GM21390 (cell line): ENCODE results near the gene TBX4.
"Not testable (repeated sequence)": the region's sequence is repeated elsewhere in the genome, so short reads cannot be mapped to it uniquely, and the experiment has no call there.

Source experiments
- ATAC-seq: cut with Tn5 transposase; IDR thresholded peaks from one replicate; pipeline ENCODE4 v1.9.1; 2021; ENCODE audit not compliant: unreplicated experiment

The TBX4 gene

DNA sequence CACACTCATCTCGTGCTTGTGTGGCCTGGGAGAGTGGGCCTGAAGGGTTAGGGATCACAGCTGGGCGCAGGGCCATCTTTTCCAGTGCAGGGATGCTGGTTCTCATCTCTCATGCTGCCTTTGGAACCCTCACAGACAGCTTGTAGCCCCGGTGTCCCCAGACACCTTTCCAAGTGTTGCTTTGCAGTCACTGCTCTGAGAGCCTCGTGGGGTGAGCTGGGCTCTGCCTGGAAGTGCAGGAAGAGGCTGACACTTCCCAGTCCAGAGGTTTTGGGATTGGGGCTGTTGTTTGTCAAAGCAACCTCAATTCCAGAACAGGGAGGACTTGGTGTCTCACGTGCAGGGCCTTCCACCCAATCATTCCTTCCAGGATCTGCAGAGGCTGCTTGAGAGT is 28.2 kb downstream of the TBX4 start:
- ATAC-seq = no peak

DNA sequence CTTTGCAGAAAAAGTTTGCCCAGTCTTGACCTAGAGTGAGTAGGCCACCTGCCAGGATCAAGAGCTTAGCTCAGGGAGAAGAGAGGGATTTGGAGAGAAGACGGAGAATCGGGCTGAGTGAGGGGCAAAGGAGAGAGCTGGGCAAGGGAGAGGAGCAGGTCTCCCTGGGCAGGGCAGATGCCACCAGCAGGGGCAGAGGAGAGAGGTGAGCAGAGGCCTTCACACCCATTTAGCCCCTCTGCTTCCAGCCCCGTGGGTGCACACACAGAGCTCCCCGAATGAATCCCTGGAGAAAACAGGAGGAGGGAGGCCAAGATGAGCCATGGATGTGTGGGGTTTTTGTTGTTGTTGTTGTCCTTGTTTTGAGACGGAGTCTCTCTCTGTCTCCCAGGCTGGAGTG is 29.2 kb downstream of the TBX4 start:
- no peak for ATAC-seq

DNA sequence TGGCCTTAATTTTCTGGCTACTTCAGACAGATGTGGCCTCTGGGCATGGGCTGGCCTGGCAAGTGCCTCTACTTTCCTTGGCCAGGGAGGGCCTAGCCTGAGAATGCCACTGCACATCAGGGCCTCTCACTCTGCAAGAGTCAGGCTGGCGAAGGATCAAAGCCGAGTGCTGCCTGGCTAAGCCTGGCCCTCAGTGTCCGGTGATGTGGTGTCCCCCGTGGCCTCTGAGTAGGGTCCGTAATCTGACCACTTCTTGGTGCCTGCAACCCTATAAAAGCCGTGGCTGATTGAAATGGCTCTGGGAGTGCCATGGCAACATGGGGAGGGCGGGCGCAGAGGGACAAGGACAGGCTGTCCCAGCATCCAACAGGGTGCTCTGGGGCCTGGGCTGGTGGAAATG is 30.2 kb downstream of the TBX4 start:
- ATAC-seq = no peak

DNA sequence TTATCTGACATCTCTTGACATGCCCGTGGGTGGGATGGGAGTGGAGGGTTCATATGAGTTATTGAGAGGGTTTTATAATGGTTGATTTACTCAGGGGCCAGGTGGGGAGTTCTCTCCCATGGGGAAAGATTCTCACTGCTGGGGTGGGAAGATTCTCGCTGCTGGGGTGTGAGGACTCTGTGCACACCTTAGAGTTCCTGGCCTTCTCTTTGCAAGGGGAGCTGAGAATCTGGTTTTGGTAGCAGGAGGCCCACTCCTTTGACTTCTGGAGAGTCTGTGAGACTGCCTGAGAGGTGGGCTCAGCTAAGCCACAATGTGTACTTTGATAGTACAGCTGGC is 31.5 kb downstream of the TBX4 start:
- ATAC-seq = no peak

DNA sequence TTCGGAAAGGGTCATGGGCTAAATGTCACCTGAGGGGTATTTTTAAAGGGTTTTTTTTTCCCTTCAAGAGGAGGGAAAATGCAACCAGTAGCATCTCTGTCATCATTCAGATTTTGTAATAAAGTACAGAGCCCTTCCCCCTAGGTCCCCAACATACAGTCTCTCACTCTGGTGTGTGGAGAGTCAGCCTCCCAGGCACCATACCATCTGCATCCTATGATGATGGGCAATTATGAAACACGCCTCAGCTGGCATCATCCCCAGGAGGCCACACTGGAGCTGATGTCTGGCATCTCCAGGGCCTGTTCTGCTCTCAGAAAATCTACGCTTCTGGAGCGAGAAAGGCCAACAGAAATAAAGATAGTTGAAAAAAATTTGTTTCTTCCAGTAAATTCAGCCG is 32.0 kb downstream of the TBX4 start:
- ATAC-seq = no peak

DNA sequence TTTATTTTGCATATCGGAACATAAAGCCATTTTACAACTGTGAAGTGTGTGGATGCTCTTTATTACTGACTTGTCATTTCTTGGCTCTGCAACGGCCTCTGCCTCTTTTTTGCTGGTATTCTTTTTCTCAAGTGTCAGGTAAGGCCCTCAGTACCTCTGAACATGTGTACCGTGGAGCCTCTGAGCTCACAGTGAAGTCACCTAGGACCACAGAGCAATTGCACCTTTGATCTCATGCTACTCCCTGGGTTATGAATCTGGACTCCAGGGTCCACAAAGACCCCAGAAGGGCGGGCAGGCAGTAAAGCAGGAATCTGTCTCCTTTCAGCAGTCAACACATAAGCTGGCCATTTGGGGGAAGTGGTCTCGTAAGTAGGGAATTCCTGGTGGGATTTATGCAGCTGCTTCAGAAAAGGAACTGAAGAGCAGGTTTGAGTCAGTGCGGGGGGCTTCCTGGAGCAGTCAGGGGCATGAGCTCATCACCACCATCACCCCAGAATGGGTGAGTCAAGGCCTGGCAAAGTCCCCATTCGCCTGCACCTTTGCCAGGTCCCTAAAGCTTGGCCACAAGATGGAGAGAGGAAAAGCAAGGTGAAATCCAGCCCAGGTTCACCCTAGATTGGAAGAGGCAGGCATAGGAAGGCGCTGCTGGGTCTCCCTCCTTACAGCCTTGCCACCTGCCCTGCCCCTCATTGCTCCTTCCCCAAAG is 33.0 kb downstream of the TBX4 start:
- no peak for ATAC-seq

DNA sequence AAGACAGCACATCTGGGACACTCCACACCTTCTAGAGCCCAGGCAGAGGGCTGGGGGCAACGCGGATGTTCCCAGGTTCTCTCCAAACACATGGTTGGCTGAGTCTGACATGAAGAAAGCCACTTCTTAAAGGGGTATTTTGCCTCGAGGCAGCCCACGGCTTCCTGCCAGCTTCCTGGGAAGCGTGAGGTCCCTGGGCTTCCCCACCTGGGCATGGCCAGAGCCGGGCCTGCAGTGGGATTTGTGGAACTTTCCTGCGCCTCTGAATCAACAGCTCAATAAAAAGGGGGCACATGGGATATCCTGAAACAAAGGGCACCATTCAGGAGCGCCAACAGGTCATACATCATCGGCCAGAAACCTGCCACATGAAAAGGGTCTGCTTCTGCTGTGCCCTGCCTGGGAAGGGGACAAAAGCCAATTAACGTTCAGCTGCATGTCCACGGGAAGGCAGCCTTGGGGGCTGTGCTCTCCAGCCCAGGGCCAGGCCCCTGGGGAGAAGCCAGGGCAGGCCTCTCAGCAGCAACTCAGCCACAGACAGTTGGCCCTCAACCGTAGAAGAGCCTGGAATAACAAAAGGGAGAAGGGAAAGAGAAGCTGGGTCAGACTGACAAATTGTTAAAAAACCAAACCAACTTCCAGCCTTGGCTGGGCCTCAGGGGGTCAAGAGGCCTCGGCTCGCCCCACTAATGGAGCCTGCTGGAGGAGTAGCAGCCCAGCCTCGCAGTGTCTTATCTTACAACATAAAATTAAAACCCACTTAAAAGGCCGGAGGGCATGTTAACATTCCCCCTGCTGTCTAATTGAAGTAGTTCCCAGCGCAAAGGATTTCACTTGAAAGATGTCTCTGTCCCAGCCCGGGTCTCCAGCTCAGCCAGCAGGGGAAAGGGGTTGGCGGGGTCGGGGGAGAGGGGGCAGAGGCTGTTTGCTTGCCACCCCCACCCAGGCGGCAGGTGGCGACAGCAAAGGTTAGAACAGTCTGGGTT is 34.2 kb downstream of the TBX4 start:
- no peak for ATAC-seq

DNA sequence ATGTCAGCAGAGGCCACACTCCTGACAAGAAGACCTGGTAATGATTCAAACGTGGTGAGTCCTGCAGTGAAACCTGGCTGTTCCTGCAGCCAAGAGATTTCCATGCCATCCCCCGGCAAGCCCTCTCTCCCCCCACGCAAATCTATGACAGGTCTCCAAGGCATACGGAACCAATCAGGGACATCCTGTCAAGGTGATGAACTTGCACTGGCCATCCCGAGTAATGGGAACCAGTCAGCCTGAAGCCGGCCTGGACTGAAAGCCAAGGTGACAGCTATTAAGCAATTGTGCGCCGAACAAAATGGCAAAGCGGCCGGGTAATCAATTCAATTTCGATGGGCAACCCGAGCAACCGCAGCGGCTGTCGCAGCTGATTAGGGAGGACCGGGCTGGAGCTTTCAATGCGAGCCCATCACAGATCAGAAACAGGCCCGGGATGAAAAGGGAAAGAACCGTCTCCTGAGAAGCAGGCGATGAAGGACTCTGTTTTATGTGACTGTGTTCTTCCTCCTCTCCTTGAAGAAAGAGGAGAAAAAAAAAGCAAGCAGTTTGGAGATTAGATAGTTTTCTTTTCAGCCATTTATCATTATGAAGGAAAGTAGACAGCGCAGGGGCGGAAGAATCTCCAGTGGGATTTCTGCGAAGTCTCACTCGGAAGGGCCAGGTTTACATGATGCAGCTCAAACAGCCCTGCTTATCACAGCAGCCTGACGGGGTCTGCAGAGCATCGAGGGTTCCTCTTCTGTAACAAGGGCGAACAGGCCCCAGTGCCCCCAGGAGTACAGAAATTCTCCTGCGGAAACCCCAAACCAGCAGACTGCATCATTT is 35.2 kb downstream of the TBX4 start:
- ATAC-seq = no peak

DNA sequence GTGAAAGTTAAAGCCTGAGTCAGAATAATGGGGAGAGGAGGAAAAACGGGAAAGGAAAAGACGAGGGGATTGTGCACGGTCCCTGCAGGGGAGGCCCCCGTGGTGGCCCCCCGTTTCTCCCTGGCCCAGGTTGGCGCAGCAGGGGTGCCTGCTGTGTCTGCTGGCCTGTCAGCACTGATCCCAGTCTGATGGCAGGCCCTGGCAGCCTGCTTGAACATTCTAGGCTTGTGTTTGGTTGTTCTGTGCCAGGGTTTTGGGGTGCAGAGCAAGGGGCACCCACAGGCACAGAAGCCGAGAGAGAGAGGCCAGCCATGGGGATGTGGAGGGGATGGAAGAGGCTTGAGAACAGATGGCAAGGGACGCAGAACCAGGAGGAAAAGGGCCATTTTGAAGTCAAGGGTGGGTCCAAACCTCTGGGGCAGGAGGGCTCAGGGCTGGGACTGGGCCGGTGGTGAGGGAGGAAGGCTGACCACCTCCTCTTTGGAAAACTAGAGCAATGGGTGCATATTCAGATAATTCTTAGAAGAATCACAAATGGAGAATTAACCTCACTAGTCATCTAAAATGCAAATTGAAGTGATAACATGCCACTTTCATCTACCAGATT is 35.9 kb downstream of the TBX4 start:
- ATAC-seq = no peak

DNA sequence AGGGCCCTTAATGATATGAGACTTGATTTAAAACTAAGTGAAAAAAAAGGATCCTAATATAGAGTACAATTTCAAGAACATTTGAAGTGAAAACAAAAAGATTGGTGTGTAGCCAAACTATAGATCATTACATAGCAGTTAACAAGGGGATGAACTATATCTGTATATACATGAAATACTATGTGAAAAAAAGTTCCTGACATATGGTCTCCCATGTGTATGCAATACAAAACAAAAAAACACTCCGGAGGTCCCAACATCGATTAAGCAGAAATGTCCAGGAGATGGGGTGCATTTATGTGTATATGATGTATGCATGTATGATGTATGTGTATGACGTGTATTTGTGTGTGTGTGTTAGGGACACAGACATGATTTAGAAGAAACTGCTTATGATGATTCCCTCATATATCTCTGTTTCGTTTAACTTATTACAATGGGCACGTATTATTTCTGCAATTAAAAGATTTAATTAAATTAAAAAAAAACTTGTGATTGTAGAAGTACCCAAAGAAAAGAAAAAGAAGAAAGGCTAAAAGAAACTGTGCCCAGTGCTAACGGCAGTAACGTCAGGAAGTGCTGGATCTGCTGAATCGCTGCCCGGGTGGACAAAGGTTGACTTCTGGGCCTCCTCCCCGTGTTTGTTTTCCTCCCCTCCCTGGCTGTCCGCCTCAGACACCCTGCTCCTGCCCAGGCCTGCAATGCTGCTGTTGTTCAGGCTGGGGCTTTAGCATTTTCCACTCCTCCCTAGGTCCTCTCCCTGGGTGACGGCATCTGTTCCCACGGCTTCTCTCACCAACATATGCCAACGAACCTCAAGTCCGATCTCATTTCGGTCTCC is 36.9 kb downstream of the TBX4 start:
- no peak for ATAC-seq

DNA sequence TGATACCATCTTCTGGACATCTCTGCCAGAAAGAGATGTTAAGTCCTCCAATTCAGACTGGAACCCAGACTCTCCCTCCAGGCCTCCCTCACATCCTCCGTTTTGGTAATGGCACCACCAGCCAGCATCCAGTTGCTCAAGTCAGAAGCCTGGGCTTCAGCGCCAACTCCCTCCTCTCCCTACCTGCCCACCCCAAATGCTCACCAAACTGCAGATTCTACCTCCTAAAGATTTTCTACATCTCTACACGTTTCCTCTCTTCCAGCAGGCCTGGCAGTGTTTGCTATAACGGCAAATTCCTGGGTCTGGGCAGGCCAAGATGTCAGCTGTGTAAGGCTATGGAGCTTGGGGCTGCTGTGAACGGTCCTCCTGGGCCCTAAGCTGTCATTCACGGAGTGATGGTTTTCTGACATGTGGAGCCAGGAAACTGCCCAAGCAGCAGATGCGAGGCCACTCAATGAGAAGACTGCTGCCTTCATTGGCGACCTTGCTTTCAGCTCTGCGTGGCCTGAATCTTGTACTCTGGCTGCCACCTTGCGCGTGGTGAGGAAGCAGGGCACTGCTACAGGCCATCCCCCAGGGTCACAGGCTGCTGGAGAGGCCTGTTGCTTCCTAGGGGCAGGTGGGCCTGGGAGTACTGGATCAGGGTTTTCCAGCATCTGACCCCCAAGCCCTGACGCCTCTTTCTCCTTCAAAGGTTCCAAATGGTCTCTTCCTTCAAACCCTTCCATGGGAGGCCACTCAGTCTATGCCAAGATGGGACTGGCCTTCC is 37.7 kb downstream of the TBX4 start:
- no peak for ATAC-seq

DNA sequence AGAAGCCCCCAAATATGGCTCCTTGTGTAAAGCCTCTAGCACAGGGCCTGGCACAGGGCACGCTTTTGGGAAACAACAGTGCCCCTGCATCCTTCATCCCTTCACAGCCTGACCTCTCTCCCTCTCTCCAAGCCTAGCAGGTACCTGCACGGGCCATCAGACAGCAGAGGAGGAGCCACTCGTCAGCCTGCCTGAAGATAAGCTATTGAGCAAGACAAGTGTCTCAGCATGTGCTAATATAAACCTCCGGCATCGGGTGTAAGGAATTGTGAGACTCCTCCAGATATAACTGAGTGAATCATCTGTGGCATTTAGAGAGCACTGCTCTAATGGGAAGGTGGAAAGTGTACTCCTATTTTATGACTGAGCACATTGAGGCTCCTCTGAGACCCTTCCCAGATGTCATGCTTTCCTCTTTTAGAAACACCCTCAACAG is 38.3 kb downstream of the TBX4 start:
- ATAC-seq = no peak

DNA sequence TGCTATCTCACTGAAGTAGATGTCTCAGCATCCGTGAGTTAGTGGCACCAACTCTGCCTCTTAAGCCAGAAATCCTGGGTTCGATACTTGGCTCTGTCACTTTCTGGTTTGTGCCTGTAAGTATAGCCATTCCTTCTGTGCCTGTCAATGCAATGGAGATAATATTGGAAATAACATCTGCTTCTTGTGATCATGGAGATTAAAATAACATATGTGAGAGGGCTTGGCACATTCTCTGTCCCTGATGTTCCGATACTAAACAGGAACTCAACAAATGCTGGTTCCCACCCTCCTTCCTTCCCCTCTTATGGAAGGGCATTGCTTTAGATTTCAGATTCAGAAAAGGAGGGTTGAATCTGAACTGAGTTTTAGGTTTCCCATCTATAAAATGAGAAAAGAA is 39.8 kb downstream of the TBX4 start:
- ATAC-seq = no peak

DNA sequence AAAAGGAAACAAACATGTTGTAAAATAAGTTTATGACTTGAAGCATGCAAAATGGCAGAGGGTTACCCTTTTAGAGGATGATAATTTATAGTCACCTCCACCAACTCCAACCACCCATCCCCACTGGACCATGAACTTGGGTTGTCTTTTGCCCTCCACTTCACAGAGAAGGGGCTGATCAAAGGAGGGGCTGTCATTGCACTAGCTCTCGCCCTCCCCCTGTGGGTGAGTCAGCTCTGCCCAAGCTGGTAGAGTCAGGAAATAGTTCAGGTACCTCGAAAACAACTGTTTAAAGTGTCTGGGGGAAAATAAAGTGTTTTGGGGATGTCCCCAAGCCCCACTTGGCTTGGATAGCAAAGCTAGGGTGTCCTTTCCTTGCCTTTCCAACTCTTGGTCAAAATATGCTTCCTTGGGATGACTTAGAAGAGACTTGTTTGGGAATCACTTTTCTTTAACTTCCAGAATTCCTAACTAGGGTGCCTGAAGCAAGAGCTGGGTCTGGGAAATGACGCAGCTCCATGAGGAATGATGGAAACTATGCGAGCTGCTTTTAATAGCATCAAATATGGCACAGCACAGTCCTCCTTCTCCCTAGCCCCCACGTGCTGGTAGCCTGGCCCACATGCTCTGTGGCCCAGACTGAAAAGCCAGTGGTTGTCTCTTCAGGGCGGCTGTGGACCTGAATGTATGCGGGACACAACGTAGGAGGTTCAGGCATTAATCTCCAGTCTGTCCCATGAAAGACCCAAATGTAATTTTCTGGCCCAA is 40.7 kb downstream of the TBX4 start:
- ATAC-seq = no peak

DNA sequence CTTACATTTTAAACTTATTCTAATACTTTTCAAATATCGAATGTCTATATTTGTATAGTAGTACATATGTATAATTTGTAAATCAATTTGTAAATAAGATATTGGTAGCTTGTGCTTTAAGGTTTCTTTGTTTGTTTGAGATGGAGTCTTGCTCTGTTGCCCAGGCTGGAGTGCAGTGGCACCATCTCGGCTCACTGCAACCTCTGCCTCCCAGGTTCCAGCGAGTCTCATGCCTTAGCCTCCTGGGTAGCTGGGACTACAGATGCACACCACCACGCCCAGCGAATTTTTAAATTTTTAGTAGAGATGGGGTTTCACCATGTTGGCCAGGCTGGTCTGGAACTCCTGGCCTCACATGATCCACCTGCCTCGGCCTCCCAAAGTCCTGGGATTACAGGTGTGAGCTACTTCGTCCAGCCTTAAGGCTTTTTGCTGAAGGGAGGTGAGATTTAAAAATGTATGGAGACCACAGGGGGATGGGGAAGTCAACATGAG is 41.7 kb downstream of the TBX4 start:
- not testable (repeated sequence) for ATAC-seq

DNA sequence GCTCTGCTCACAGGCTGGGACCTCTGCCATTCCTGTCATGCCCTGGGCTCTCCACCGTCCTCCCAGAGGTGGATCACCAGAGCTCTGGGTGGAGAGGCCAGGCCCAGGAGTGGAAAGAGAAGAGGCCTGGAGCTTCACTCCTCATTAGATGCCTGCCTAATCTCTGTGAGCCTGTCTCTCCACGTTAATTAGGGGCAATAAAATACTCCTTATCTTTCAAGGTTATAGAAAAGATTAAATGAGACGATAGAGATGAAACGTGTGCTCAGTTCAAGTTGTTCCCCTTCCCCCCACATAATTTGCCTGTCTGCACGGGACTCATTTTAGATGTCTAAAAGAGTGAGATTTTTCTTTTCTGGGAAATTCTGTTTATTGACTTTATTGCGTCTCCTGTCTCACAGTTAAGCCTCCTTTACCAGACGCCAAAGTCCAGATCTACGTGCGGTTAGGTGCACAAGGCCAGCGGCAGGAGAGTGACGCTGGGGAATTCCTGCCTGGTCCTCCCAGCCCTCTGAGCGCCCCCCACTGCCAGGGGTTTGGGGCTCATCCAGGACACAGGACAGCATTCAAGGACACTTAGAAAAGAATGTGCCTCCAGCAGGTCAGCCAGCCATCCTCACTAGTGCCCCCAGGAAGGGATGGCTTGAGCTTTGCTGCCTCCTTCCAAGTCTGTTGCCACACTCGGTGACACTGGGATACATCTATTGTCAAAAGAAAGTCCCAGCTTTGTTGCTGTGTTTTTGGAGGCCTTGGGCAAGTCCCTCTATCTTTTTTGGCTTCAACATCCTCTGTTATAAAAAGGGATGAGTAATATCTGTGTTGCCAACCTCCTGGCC is 42.3 kb downstream of the TBX4 start:
- ATAC-seq = no peak

DNA sequence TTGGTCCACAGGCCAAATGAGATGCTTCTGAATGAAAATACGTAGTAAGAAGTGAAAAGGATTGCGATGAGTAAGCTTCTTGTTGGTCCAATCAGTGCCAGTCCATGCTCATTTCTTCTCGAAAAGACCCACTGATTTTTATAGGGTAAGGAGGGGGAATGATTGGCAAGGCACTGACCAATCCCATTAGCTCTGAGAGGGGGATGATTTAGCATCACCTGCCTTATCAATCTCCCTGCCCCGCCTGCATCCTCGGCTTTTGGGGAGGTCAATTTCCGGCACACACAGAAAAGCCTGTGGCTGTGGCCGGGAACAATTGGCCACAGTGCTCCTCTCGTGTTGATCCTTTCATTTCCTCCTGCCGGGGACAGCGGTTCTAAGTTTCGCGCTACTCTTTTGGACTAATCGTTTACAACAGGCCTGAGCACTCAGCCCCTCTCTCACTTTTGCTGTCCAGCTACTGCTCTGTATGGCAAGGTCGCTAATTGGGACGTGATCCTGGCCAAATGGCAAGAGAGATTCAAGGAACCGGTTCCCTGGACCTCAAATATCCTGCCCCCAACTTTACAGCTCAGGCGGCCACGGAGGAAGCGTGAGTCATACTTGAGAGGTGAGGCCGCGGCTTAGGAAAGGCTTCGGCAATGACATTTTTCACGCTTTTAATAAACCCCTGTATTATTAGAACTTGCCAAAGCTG is 43.1 kb downstream of the TBX4 start:
- ATAC-seq = no peak
